ENCODE results near the gene CD164. TPM values are rescaled to one million over a fixed set of nuclear protein-coding genes. Genes with fewer than 3 reads are reported as not detected.

The CD164 gene
- total RNA-seq, 1 donor from 2014 or later: 262 TPM

- Mint-ChIP-seq H3K27me3 (no peaks in the 10 kb centered on the region), H3K27ac (peak overlapping the region; percentile 58), H3K4me1 (ENCODE audit: low read depth) (peaks cover 15% of the 10 kb centered on the region), H3K36me3 (ENCODE audit: insufficient read depth) (no peaks in the 10 kb centered on the region), H3K9me3 (ENCODE audit: low read depth) (no peaks in the 10 kb centered on the region), H3K4me3 (ENCODE audit: low read depth) (no peak overlapping the region)
- no peak for DNase-seq (ENCODE audit: low spot score, unreplicated experiment)
- no peak for TF ChIP-seq CTCF (IDR thresholded peaks at IDR 0.05; ENCODE audit: unreplicated experiment)
These were observed 63.9 kb downstream of the CD164 start for GRCh38 chr6:109318328-109318876.

- Mint-ChIP-seq H3K9me3 (ENCODE audit: low read depth) (no peaks in the 10 kb centered on the region), H3K4me1 (ENCODE audit: low read depth) (peaks cover 15% of the 10 kb centered on the region), H3K27ac (no peak overlapping the region), H3K4me3 (ENCODE audit: low read depth) (no peak overlapping the region), H3K36me3 (ENCODE audit: insufficient read depth) (no peaks in the 10 kb centered on the region), H3K27me3 (no peaks in the 10 kb centered on the region)
- TF ChIP-seq CTCF (IDR thresholded peaks at IDR 0.05; ENCODE audit: unreplicated experiment): no peak
- DNase-seq (ENCODE audit: low spot score, unreplicated experiment): no peak
These were observed 65.4 kb downstream of the CD164 start for GRCh38 chr6:109316909-109317308.

Other genes with a start within 250 kb of the CD164 start
- 7.0 and 7.9 TPM in 2 replicates for gene PPIL6, start 58.2 kb upstream of the CD164 start, total RNA-seq
- 13.6 and 17.5 TPM in 2 replicates for gene SMPD2, start 58.3 kb upstream of the CD164 start, total RNA-seq
- 101 and 102 TPM in 2 replicates for gene MICAL1, start 73.3 kb upstream of the CD164 start, total RNA-seq
- gene ZBTB24, start 100.8 kb upstream of the CD164 start, total RNA-seq: 10.8 and 11.4 TPM in 2 replicates